NT2/D1 (cell line): Measurements from ENCODE around the gene ZNF512B.

Experiments
- SUZ12 ChIP-seq: IDR thresholded peaks from 2 replicates; pipeline ENCODE4 v1.6.1; 2011; ENCODE audit not compliant: insufficient read length, insufficient read depth; ENCODE audit errors: extremely low read depth
- YY1 ChIP-seq: IDR thresholded peaks from 2 replicates; pipeline ENCODE4 v1.6.1; 2011; ENCODE audit not compliant: insufficient read length, insufficient read depth

DNA sequence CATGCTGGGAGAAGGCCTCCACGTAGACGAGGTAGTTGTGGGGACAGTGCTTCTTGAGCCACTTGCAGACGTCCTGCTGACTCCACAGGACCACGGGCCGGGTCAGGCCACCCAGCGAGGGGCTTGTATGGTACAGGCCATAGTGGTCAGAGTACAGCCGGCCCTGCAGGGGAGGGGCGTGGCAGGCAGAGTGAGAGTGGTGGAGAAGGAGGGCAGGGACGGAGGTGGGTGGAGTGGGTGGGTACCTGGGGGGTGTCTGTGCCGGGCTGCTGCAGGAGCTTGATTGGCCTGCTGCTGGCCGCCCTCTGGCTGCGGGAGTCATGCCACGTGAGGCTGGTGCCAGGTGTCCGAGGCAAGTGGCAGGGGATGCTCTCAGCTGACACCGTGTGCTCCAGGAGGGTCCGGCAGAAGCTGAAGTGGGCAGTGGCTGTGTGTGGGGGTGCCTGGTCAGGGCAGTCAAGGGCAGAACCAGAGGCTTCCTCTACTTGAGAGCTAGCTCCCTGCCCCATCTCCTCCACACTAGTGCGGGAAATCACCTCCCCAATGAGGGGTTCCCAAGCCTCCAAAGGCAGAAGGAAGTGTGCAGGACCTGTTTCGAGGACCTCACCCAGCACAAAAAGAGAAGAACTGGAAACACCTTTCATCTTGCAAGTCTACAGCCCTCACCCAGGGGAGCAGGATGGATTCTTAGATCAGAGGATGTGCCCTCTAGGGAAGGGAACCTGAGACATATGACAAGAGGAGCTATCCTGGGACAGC, 7.4 kb upstream of the ZNF512B start:
- TF ChIP-seq SUZ12: no peak
- TF ChIP-seq YY1: no peak
